ENCODE measurements around the gene NISCH. TPM values are rescaled to one million over a fixed set of nuclear protein-coding genes. Genes with fewer than 3 reads are reported as not detected.

NISCH gene
- polyA plus RNA-seq, 1 donor (not counting 4 experiments of a cell fraction or from before 2014, with no cell fraction given), result 48.1 TPM

GRCh38 chr3:52470920-52471319 is 15.5 kb downstream of the NISCH start:
- no peak for TF ChIP-seq CTCF (optimal IDR thresholded peaks at IDR 0.05 in 1 of 3, IDR thresholded peaks at IDR 0.05 in 1 of 3, conservative IDR thresholded peaks at IDR 0.05 in 1 of 3; ENCODE audit: extremely low read depth in 1 of 3, insufficient read depth in 2 of 3, low read length in 3 of 3)
- no peak for TF ChIP-seq EZH2 (IDR thresholded peaks at IDR 0.05; ENCODE audit: low read length)
- FAIRE-seq (no peak), DNase-seq (ENCODE audit: low read depth, low spot score) (no peak)
- Histone ChIP-seq H3K36me3 (ENCODE audit: control insufficient read depth in 2 of 2, extremely low read depth in 1 of 2, insufficient read depth in 2 of 2, low read length in 2 of 2) (peaks cover 41 to 48% of the 10 kb centered on the region in 2 experiments), H3K9me1 (ENCODE audit: control insufficient read depth, extremely low read depth, insufficient read depth, low read length) (no peaks in the 10 kb centered on the region), H3K9me3 (ENCODE audit: control insufficient read depth, low read depth, low read length) (no peaks in the 10 kb centered on the region), H3K79me2 (ENCODE audit: control insufficient read depth, insufficient read depth, low read length) (peaks cover 21% of the 10 kb centered on the region), H3K9ac (ENCODE audit: control insufficient read depth, extremely low read depth, insufficient read depth, low read length) (no peak overlapping the region), H3K27ac (ENCODE audit: control insufficient read depth, insufficient read depth, low read length) (no peak overlapping the region), H3K4me3 (ENCODE audit: control insufficient read depth in 2 of 3, extremely low read depth in 1 of 3, insufficient read depth in 2 of 3, low read depth in 1 of 3, low read length in 3 of 3) (no peak overlapping the region), H3K27me3 (ENCODE audit: control insufficient read depth, extremely low read depth, insufficient read depth, low read length) (no peaks in the 10 kb centered on the region), H3K4me2 (ENCODE audit: control insufficient read depth, extremely low read depth, insufficient read depth, low read depth, low read length) (no peak overlapping the region), H2AFZ (ENCODE audit: control insufficient read depth, low read length) (no peak overlapping the region), H3K4me1 (ENCODE audit: control insufficient read depth, extremely low read depth, insufficient read depth, low read length) (no peaks in the 10 kb centered on the region), H4K20me1 (ENCODE audit: control insufficient read depth, extremely low read depth, insufficient read depth, low read length) (peaks cover 4% of the 10 kb centered on the region)
- dilution Hi-C loops (cut with MboI; ENCODE audit: extremely low pct_ligation_motif_present, low sequenced_read_pairs), result no loop called here

- peaks cover 4% of the 10 kb centered on the region for H4K20me1 ChIP-seq (ENCODE audit: control insufficient read depth, extremely low read depth, insufficient read depth, low read length)
- FAIRE-seq (no peak), DNase-seq (ENCODE audit: low read depth, low spot score) (no peak)
- no peaks in the 10 kb centered on the region for H3K9me1 ChIP-seq (ENCODE audit: control insufficient read depth, extremely low read depth, insufficient read depth, low read length)
- no peaks in the 10 kb centered on the region for H3K27me3 ChIP-seq (ENCODE audit: control insufficient read depth, extremely low read depth, insufficient read depth, low read length)
- no peak overlapping the region for H3K27ac ChIP-seq (ENCODE audit: control insufficient read depth, insufficient read depth, low read length)
- no peak overlapping the region for H2AFZ ChIP-seq (ENCODE audit: control insufficient read depth, low read length)
- dilution Hi-C loops (cut with MboI; ENCODE audit: extremely low pct_ligation_motif_present, low sequenced_read_pairs), result no loop called here
- no peak overlapping the region for H3K4me3 ChIP-seq (ENCODE audit: control insufficient read depth in 2 of 3, extremely low read depth in 1 of 3, insufficient read depth in 2 of 3, low read depth in 1 of 3, low read length in 3 of 3)
- H3K4me1 ChIP-seq (ENCODE audit: control insufficient read depth, extremely low read depth, insufficient read depth, low read length), result no peaks in the 10 kb centered on the region
- no peak overlapping the region for H3K4me2 ChIP-seq (ENCODE audit: control insufficient read depth, extremely low read depth, insufficient read depth, low read depth, low read length)
- H3K36me3 ChIP-seq (ENCODE audit: control insufficient read depth in 2 of 2, extremely low read depth in 1 of 2, insufficient read depth in 2 of 2, low read length in 2 of 2), result peaks cover 45 to 51% of the 10 kb centered on the region in 2 experiments
- no peaks in the 10 kb centered on the region for H3K9me3 ChIP-seq (ENCODE audit: control insufficient read depth, low read depth, low read length)
- TF ChIP-seq EZH2 (IDR thresholded peaks at IDR 0.05; ENCODE audit: low read length) (no peak), CTCF (optimal IDR thresholded peaks at IDR 0.05 in 1 of 3, IDR thresholded peaks at IDR 0.05 in 1 of 3, conservative IDR thresholded peaks at IDR 0.05 in 1 of 3; ENCODE audit: extremely low read depth in 1 of 3, insufficient read depth in 2 of 3, low read length in 3 of 3) (peak; percentile 38 to 73 (median 46))
- peaks cover 17% of the 10 kb centered on the region for H3K79me2 ChIP-seq (ENCODE audit: control insufficient read depth, insufficient read depth, low read length)
- no peak overlapping the region for H3K9ac ChIP-seq (ENCODE audit: control insufficient read depth, extremely low read depth, insufficient read depth, low read length)
Measured at GRCh38 chr3:52471371-52472238, 16.2 kb downstream of the NISCH start.
